Epidermal melanocyte (primary cell): ENCODE data around the gene PLXNA2.

Experiments used
- DNase-seq: peaks from one replicate; pipeline ENCODE4 v3.0.0; 2011; ENCODE audit warnings: low spot score; ENCODE audit not compliant: insufficient read length

The PLXNA2 gene

DNA sequence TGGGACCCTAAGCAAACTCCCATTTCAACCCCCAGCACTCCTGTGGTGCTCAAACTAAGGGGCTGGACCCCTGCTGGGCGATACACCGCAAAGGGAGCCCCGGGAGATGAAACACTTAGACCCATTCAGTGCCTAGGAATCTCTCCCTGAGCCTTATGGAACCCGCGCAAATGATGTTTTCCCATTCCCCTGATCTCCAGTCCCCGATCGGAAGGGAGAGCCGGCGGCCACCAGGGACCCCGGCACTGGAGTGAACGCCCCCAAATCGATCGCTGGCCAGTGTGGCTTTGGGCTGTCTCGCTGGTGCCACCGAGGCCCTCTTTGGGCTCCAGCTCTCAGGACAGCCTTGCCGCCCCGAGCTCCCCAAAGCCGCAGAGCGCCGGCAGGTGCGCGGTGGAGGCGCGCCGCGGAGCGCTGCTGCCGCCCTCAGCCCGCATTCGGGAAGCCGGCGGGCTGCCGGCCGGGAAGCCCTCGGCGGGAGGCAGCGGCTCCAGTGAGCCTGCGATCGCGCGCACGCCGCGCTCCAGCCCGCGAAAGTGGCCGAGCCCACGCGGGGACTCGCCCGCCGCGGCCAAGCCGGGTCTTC lies 1.1 kb downstream of the PLXNA2 start:
- no peak for DNase-seq

DNA sequence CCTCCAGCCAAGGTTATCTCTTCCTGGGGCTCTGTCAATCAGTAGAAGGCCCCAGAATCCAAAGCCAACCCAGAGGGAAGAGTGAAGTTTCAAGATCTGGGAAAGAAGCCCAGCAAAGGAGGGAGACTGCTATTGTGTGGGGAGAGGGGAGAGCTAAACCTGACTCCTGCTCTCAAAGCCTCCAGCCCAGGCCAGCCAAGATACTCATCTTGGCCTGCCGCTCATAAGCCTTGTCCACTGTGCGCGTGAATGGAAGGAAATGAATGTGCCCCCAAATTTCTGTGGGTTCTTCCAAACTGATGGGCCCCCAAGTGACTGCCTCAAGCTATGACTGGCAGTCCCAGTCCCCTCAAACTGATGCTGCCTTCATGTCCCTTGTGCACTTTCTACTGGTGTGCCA lies 2.0 kb downstream of the PLXNA2 start:
- no peak for DNase-seq

DNA sequence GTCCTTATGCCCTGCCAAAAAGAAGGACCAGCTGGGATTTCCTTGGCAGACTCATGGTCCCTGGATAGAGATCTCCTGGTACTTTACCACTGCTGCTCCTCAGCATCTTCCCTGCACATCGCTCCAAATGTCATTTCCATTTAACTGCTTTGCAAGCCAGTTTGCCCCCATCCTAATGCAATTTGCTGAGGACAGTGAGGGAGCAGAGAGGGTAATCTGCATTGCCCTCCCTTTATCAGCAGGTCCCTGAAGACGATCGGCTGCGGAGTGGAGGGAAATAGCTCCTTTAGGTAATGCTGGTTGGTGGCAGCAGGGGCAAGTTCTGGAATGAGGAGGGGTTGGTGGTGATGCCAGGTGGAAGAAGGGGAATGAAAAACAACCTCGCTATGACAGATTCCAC lies 2.7 kb downstream of the PLXNA2 start:
- no peak for DNase-seq

DNA sequence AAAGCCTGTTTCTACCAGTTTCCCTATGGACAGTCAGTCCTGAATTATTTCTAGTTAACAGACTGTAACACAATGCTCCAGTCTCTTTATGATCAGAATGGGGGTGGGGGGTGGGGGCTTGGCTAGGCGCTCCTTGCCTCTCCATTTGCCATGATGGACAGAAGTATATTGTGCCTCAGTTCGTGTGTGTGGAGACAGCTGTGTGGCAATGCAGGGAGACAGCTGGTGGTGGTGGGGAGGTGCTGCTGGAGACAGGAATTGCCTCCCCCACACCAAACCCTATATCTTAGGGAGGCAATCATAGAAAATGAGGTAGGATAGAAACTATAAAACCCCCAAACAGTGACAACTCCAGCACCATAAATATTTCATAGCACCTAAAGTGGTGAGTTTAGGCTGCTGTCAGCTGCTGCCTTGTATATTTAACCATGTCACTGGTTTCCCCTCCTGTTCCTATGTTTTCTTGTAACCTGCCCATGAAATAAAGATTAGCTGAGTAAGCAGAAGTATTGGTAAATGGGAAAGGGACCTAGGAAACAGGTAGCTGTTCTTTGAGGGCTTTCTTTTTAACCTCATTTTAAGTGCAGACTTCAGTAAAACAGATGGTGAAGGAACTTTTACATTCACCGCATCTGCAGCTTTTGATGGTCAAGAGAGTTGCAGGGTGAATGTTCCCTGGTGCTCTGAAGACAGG lies 3.4 kb downstream of the PLXNA2 start:
- DNase-seq = no peak

DNA sequence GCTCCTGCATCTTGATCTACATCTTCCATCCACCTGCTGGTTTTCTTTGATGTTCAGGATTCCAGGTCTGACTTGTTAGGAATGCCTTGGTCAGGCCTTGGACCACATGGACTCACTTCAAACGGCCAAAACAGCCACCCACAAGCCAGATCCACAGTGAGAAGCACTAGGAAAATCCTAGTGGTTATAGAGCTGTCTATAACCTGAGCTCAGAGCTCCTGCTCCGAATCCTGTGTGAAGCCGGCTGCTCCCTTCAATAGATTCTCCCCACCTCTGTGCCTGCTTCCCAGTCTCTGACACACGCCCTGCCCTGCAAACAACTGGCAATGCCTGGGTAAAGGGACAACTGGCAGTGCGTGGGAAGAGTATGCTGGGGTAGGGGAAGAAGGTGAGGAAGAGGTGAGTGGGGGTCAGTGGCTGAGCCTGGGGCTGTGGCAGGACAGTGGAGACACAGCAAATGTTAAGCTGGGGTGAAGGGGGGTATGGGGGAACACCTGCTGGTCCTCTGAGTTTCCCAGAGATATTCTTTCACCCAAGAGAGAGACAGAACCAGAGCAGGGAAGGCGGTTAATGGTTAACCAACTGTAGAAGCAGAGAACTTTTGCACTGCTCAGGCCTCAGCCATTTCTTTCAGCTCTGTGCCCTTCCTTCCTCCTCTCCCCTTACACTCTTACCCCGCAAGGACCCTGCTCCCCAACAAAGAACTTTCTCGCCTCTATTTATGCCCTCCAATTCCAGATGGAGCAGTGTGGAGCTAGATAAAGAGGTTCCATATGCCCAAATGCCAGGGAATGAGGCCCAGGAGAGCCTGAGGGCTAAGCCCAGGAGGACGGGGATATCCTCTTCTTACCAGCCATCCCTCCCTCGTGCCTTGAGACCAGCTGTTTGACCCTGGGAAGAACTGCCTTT lies 4.5 kb downstream of the PLXNA2 start:
- DNase-seq = no peak

DNA sequence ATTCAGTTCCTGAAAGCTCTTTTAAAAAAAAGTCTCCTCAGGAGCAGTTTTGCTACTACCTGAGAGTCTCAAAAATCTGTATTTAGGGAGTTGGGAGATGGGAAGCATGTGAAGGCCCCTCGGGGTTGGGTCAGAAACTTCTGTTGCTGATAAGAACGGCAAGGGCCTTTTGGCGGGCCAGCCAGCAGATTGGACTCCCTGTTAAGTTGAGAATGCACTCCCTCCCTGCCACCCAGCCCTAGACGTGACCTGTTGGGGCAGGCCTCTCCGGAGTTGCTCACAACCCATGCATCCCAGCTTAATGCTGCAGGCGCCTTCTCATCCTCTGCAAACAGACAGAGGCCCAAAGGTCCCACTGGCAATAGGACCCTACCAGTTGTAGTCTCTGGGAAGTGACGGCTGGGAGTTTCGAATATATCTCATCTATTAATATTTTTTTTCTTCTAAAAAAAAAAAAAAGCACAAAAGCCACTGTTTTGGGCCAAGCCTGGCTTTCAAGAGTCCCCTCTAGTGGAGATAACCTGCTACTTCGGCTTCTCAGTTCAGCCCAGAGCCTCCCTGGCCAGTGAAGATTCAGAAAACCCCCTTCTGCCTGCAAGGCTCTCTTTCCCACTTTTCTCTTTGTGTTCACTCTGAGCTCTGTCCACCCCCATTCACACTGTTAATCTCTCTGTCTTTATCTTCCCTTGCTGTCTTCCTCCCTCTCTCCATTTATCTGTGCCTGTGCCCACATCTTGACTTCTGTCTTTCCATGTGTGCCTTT lies 5.3 kb downstream of the PLXNA2 start:
- DNase-seq = peak; percentile 61

DNA sequence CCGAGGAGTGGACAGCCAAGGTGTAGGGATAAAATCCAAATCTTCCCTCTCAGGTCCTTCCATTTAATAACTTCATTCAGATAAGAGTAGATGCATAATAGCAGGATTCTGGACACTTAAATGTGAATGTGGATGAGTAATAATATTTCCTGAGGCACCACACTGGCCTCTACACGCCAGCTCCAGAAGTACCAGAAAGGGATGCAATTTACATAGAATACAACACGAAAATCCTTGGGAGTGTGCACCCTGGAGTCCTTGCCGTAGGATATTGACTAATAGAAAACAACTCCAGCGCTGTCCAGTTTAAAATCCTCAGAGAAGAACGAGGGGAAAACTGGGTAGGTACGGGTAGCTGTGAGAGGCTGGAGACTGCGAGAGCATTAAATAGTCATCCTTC lies 6.9 kb downstream of the PLXNA2 start:
- no peak for DNase-seq

DNA sequence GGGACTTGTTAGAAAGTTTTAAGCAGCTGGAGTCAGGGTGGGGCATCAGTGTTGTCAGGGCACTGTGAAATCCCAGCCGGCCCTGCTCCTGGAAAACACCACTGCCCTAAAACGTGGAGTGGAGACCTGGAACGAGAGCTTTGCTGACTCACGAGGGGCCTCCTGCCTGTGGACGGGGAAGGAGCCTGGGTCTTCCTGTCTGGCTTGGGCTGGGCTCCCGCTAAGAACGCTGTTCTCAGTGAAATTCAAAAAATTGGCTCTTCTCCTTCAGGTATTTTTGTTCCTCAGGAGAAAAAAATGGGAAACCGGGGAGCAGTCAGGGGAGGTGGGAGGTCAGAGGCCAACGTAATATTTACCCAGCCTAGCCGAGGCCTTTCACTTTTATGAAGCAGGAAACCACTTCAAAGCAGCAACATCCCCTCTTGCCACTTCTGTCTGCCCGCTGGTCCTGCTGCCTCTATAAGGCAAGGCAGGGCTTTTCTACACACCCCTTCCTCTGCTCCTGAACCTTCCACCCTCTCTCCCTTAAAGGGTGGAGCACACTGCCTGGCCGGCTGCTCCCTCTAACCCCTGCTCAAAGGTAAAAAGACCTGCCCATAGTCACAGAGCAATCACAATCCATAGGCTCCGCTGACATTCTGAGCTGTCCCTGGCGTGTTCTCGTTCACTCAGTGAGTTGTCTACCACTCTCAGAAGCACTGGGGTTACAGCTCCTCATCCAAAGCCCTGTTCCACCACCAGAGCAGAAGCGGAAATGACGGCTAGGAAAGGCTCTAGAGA lies 8.0 kb downstream of the PLXNA2 start:
- DNase-seq = no peak

DNA sequence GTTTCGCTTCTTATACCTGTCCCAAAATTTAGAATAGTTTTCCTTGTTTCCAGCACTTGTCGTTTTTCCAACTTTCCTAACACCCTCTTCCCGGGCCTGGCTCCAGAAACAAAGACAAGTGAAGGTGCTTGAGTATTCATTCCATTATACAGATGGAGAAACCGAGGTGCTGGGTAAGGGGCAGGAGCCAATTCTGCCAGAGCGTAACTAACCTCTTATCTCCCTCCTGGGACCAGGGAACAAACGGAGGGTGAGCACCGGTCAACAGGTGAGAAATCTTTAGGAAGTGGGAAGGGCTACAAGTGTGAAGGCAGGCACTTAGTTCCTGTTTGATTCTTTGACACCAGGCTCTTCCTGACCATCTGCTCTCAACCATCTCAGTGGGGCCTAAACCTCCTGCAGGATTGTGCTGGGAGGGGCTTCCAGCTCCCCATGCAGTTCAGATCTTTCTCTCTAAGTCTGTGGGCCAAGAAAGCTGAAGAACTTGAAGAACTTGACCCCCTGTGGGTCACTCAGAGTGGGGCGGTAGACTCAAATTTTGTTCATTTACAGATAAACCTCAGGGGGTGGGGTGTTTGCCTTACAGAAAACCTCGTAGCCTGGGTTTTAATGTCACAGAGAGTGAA lies 8.7 kb downstream of the PLXNA2 start:
- no peak for DNase-seq

DNA sequence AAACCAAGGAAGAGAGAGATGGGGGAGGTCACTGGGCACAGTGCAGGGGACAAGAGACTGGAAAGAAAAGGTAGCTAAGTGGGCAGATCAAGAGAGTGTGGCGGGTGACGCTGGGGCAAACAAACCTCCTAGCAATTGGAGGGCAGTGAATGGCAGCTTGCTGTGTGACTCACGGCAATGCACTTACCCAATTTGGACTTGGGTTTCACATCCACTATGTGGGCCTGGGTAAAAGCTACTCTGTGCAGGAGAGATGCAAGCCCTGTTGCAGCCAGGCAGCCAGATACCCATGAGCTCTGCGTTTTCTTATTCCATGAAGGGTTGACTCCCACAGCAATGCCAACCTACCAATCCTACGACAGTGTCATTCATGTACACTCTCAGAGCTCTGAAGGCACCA lies 9.5 kb downstream of the PLXNA2 start:
- DNase-seq = no peak

DNA sequence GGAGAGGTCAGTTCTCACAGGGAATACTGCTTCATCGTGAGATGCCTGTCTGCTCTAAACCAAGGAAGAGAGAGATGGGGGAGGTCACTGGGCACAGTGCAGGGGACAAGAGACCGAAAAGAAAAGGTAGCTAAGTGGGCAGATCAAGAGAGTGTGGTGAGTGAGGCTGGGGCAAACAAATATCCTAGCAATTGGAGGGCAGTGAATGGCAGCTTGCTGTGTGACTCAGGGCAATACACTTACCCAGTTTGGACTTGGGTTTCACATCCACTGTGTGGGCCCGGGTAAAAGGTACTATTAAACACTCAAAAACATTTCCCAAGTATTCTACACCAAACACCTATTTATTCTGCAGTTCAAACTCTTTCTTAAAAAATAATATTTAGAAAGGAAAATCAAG lies 10.2 kb downstream of the PLXNA2 start:
- DNase-seq = no peak

DNA sequence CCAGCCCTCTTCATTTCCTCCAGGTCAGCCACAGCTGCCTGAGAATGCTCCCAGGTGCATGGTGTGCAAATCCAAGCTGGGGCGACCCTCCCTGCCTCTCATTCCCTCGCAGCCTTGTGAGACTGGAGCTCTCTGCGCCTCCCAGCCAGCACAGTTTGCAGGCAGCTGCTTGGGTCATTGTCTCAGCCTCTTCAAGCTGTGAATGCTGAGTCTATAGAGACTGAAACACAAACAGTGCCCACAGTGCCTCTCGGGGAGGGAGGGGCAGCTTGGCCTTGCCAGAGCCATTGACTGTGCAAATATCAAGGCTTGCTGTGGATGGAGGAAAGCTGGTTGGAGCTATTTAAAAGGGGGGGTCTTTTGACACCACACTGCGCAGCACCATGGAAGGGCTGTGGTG lies 10.6 kb downstream of the PLXNA2 start:
- no peak for DNase-seq

DNA sequence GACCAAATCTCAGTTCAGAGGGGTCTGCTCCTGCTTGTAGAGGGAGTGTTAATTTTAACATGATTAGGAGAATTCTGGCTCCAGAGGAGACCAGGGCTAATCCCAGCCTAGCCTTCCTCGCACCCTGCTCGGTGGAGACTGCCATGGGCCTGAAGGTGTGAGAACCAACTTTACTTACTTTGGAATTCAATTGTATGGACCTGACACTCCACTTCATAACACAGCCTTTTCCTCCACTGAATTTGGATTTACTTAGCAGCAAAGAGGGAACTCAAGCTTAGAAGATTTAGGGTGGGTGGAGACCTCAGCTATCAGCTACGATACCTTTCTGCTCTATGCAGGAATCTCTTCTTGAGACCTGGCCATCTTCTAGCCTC lies 11.5 kb downstream of the PLXNA2 start:
- no peak for DNase-seq

DNA sequence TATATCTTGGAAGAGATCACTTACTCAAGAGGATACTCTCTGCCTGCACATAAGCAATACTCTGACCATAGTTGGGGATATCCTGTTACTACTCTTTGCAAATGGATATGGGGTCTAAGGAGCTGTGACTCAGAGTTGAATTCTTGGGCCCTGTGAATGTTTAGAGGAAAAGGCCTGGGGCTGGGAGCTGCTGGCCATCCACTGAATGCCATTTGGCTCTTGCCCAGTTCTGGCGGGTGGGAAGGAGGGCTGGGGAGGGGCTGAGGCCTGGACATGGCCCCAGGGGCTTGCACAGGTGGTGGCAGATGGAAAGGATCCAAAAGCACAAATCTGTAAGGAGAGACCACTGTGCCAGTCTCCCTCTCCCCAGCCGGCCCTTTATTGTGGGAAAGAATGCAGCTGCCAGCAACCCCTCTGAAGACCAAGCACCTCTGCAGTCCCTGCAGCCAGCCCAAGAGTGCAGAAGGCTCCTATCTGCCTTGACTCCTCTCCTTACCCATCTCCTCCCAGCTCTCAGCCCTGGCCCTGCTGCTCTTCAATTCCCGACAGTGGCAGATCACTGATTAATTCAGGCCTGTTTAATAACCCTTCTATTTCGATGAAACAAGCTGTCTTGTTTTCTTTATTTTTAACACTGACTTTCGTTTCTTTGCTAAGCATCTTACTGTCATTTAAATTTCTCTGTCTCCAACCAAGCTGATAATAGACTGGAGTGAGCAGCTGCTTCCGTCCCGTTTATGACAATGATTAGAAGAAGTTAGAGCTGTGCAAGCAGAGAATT lies 12.1 kb downstream of the PLXNA2 start:
- DNase-seq = no peak

DNA sequence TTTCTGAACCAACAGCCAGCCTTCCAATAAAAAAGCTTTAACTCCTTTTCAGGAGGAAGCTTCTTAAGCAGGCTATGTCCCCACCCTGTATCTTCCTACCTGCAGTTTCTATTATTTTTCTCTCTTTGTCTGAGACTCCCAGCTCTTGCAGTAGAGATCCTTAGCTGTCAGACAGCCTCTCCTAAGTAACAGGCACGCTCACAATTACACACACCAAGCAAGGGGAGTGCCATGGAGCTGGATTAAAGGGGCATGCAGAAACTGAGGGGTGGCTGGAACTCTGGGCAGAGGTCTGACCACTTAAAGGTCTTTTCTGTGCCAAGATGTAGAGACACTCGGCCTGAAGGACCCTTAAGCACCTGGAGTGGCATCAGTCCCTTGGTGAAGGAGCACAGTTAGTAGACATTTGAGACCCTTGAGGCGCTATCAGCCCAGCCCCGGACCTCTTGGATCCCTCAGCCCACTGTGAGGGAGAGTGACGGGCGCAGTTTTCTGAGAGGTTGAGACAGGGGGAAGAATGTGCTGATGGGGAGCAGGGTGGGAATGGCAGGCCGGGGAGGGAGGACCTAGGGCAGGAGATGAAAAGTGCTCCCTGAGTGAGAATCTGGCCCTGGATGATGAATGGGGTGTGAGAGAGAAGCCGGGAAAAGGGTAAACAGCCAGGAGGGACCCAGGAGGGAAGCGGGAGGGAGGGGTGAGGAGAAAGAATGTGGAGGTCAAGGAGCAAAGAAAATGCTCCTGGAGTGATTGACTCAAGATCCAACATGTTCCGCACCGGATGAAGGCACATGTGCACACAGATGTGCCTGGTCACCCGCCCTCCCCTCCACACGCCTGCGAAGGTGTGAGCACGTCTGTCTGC lies 13.3 kb downstream of the PLXNA2 start:
- no peak for DNase-seq

DNA sequence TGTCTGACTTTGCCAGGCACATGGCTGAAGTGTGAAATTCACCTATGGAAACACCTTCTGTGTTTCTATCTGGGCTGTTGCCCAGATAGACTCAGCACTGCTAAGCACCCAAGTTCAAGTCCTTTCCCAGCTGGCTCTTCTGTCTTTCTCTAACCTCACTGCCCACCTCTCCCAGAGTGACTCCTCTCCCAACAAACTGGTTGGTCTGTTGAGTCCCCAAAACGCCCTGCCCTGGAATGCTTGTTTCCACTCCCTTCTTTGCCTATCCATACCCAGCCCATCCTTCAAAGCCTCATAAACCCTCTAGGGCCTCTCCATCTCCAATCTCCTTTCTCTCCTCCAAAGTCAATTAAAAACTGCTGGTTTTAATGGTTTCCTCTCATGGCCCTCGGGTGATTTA lies 15.6 kb downstream of the PLXNA2 start:
- no peak for DNase-seq

DNA sequence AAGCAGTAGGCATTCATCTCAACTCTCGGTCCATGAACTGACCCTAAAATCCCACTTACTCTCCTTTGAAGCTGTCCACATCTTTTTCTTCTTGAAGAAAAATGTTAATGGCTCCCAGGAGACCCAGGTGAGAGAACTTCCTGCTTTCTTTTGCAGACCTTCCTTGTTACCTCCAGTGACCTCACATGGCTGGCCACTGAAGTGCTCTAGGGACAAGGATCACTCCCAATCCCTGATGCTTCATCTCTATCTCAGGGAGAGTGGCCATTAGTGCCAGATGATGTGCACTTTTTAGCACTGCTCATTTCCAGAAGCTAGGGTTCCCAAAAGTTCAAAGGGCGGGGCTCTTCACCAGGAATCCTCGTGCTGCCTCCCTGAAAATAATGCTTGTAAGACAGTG lies 16.2 kb downstream of the PLXNA2 start:
- no peak for DNase-seq

DNA sequence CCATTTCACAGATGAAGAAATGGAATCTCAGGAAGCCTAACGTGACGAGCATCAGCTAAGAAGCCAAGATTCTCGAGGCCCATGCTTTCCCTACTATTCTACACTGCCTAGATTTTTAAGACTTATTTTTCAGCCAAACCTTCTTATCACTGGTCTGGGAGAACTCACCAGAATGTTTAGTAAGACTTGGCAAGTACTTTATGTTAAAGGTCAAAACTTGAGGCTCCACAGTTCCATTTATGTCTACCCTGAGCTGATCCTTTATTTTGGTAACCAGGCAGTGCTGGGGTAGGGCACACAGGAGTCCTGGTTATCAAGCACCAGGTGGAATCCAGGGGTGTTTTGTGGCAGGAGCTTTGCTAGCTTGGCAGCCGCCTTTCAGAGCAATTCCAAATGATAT lies 16.8 kb downstream of the PLXNA2 start:
- no peak for DNase-seq
